ENCODE measurements around the gene CCDC28B. TPM values are rescaled to one million over a fixed set of nuclear protein-coding genes. Genes with fewer than 3 reads are reported as not detected.
A peak's percentile ranks its signal among the peaks of the same experiment; 100 is the strongest.

CCDC28B gene
- total RNA-seq, 1 donor from 2014 or later, result 1.1 TPM

- ATAC-seq, result no peak
Measured at GRCh38 chr1:32223683-32224082, 23.3 kb downstream of the CCDC28B start.

GRCh38 chr1:32224285-32224684 is 23.9 kb downstream of the CCDC28B start:
- no peak for ATAC-seq

- ATAC-seq, result no peak
Measured at GRCh38 chr1:32228771-32229170, 28.4 kb downstream of the CCDC28B start.

- no peak for ATAC-seq
Measured at GRCh38 chr1:32231843-32232432, 31.5 kb downstream of the CCDC28B start.

GRCh38 chr1:32232558-32233304 is 32.3 kb downstream of the CCDC28B start:
- no peak for ATAC-seq

- ATAC-seq, result no peak
Measured at GRCh38 chr1:32234792-32235191, 34.4 kb downstream of the CCDC28B start.

- no peak for ATAC-seq
Measured at GRCh38 chr1:32239337-32239736, 38.9 kb downstream of the CCDC28B start.

- peak; percentile 5 for ATAC-seq
Measured at GRCh38 chr1:32239790-32240139, 39.4 kb downstream of the CCDC28B start.

GRCh38 chr1:32240140-32240951 is 40.0 kb downstream of the CCDC28B start:
- peak; percentile 59 for ATAC-seq

GRCh38 chr1:32241001-32241763 is 40.8 kb downstream of the CCDC28B start:
- peak; percentile 53 for ATAC-seq

GRCh38 chr1:32242341-32242851 is 42.0 kb downstream of the CCDC28B start:
- no peak for ATAC-seq

GRCh38 chr1:32246888-32247273 is 46.5 kb downstream of the CCDC28B start, which contains the start of gene FAM167B:
Gene FAM167B, plus strand, starts transcription at chr1:32247222. Its CDS starts 200 bp downstream, at chr1:32247422.
- ATAC-seq, result peak; percentile 23

GRCh38 chr1:32247452-32247851 is 47.1 kb downstream of the CCDC28B start:
- no peak for ATAC-seq

GRCh38 chr1:32247983-32248889 is 47.8 kb downstream of the CCDC28B start:
- peak; percentile 61 for ATAC-seq

GRCh38 chr1:32249831-32250525 is 49.6 kb downstream of the CCDC28B start:
- ATAC-seq, result peak; percentile 72

GRCh38 chr1:32250893-32251716 is 50.7 kb downstream of the CCDC28B start, which contains the start of gene LCK:
Gene LCK, plus strand, starts transcription at chr1:32251265. Its CDS starts 23,065 bp downstream, at chr1:32274330.
- ATAC-seq, result peak; percentile 35

Data from esophagus mucosa (tissue), 1 donor.